K562 (cell line): ENCODE results near the gene TTN. TPM values are rescaled to one million over a fixed set of nuclear protein-coding genes. Genes with fewer than 3 reads are reported as not detected.

Source experiments
- ATAC-seq: fragments of 200-7000 bp; cut with Tn5 transposase; 3 replicates; pipeline ENCODE4 v1.9.1; 2020; ENCODE audit warnings: moderate library complexity
- BruUV-seq: library from RNA; stranded (reverse); fragments of 400-500 nt; replicated peaks from 2 replicates; lab custom pipeline; 2021; lab: Mats Ljungman, UMichigan
- CTCF ChIA-PET: fragments of 300-600 bp; formaldehyde crosslinking; extraction: SDS; loops from one replicate; lab custom pipeline; 2021; ENCODE audit warnings: low intra/inter-chr PET ratio; lab: Yijun Ruan, JAX
- POLR2A ChIA-PET: fragments of 300-600, 350-650 bp; sonication (Branson Sonifier 250); formaldehyde crosslinking; extraction: SDS; loops from one replicate; lab custom pipeline; 2021; ENCODE audit warnings: antibody characterized with exemption, inconsistent platforms; lab: Yijun Ruan, JAX
- DNase-seq, 4 experiments: peaks; one replicate each; pipeline versions ENCODE4 v3.0.0 to v3.0.0-alpha.2; 2011 to 2018; ENCODE audit warnings: low spot score in 3 of 4, mixed read lengths in 3 of 4; ENCODE audit errors: extremely low read depth in 1 of 4
- FAIRE-seq: peaks from 2 replicates; lab custom pipeline; 2011; peaks lifted over from hg19 to GRCh38; lab: Jason Lieb, UNC
- H2AFZ ChIP-seq: 2 replicates; pipeline ENCODE4 v1.6.0; 2011; ENCODE audit warnings: low read depth, low read length, control low read depth, inconsistent platforms
- H3K27ac ChIP-seq: fragments of 200-600 bp; 3 replicates; pipeline ENCODE4 v1.8.0; 2011; ENCODE audit warnings: low read depth, mild to moderate bottlenecking, control low read depth, inconsistent platforms, low read length, moderate library complexity, mixed read lengths; ENCODE audit errors: extremely low read depth
- H3K27me3 ChIP-seq, 2 experiments: fragments of 300-600 bp in 1 of 2; 2 replicates in 1 of 2; 3 replicates in 1 of 2; pipeline versions ENCODE4 v1.6.0 to v1.8.0; 2011; ENCODE audit warnings: inconsistent platforms in 2 of 2, low read length in 2 of 2, mild to moderate bottlenecking in 1 of 2, mixed read lengths in 1 of 2, moderate library complexity in 1 of 2; ENCODE audit not compliant: control insufficient read depth in 2 of 2, insufficient read depth in 2 of 2
- H3K36me3 ChIP-seq: fragments of 300-600 bp; 3 replicates; pipeline ENCODE4 v1.8.0; 2011; ENCODE audit warnings: mild to moderate bottlenecking, low read length, inconsistent platforms; ENCODE audit not compliant: control insufficient read depth, insufficient read depth
- H3K4me1 ChIP-seq, 2 experiments: fragments of 200-600 bp in 1 of 2; replicated peaks in 1 of 2; 2 replicates in 1 of 2; 3 replicates in 1 of 2; pipeline versions ENCODE4 v1.5.1 to v1.8.0; 2011; ENCODE audit warnings: inconsistent platforms in 2 of 2, low read length in 2 of 2, mild to moderate bottlenecking in 1 of 2, mixed read lengths in 1 of 2, moderate library complexity in 1 of 2; ENCODE audit not compliant: control insufficient read depth in 2 of 2, insufficient read depth in 2 of 2
- H3K4me2 ChIP-seq: 2 replicates; pipeline ENCODE4 v1.6.1; 2011; ENCODE audit warnings: low read length, control low read depth, inconsistent platforms, mixed read lengths; ENCODE audit not compliant: insufficient read depth
- H3K4me3 ChIP-seq: fragments of 200-600 bp; sonication (generic), shearing (Covaris generic); 2 replicates; pipeline ENCODE4 v1.5.1; 2016; ENCODE audit warnings: control low read depth, inconsistent platforms
- H3K79me2 ChIP-seq: fragments of 200-600 bp; 3 replicates; pipeline ENCODE4 v1.8.0; 2011; ENCODE audit warnings: low read length, inconsistent platforms; ENCODE audit not compliant: control insufficient read depth, insufficient read depth
- H3K9ac ChIP-seq, 2 experiments: 2 replicates each; pipeline versions ENCODE4 v1.6.0 to v1.6.1; 2011; ENCODE audit warnings: low read depth in 2 of 2, low read length in 2 of 2, control low read depth in 1 of 2, inconsistent platforms in 1 of 2, mild to moderate bottlenecking in 1 of 2, mixed read lengths in 1 of 2; ENCODE audit not compliant: insufficient read depth in 1 of 2
- H3K9me1 ChIP-seq: one replicate; pipeline ENCODE4 v1.6.0; 2011; ENCODE audit warnings: inconsistent platforms, mild to moderate bottlenecking, low read length, moderate library complexity; ENCODE audit not compliant: control insufficient read depth, insufficient read depth
- H3K9me3 ChIP-seq: replicated peaks from 2 replicates; pipeline ENCODE4 v1.5.1; 2011; ENCODE audit warnings: low read depth, low read length, inconsistent platforms; ENCODE audit not compliant: control insufficient read depth, insufficient read depth
- H4K20me1 ChIP-seq: replicated peaks from 2 replicates; pipeline ENCODE4 v1.6.1; 2011; ENCODE audit warnings: low read length, inconsistent platforms, mixed read lengths; ENCODE audit not compliant: control insufficient read depth, insufficient read depth
- BRD4 ChIP-seq: fragments of 200-600 bp; sonication (generic); IDR thresholded peaks from 2 replicates; pipeline ENCODE4 v1.6.1; 2017; ENCODE audit warnings: inconsistent platforms
- CSDE1 ChIP-seq, 2 experiments: fragments of 450-650 bp; IDR thresholded peaks; 2 replicates each; pipeline ENCODE4 v1.6.1; 2016; ENCODE audit warnings: mild to moderate bottlenecking in 1 of 2
- HDAC6 ChIP-seq: IDR thresholded peaks from 2 replicates; pipeline ENCODE4 v1.6.1; 2012; ENCODE audit warnings: low read depth, mild to moderate bottlenecking, control low read depth, inconsistent platforms, low read length, moderate library complexity
- KAT7 ChIP-seq: sonication (generic); formaldehyde crosslinking; IDR thresholded peaks from 2 replicates; pipeline ENCODE4 v1.8.0; 2022; ENCODE audit warnings: missing genetic modification reagents, mild to moderate bottlenecking, borderline replicate concordance
- L3MBTL2 ChIP-seq: fragments of 450-650 bp; IDR thresholded peaks from 2 replicates; pipeline ENCODE4 v1.6.1; 2016; ENCODE audit warnings: mild to moderate bottlenecking, moderate library complexity
- MAFF ChIP-seq: IDR thresholded peaks from 2 replicates; pipeline ENCODE4 v1.6.1; 2012; ENCODE audit warnings: low read length, improper control_type of control experiment
- NONO ChIP-seq, 2 experiments: fragments of 200-400 bp in 1 of 2; fragments of 450-650 bp in 1 of 2; formaldehyde crosslinking in 1 of 2; IDR thresholded peaks; 2 replicates each; pipeline ENCODE4 v1.6.1; 2017; ENCODE audit warnings: low read depth in 2 of 2, mild to moderate bottlenecking in 2 of 2, moderate library complexity in 2 of 2, low read length in 1 of 2
- PTTG1 ChIP-seq: fragments of 450-650 bp; IDR thresholded peaks from 2 replicates; pipeline ENCODE4 v1.6.1; 2016; ENCODE audit warnings: low read depth, mild to moderate bottlenecking, missing genetic modification characterization, missing compliant biosample characterization
- RB1 ChIP-seq: fragments of 450-650 bp; IDR thresholded peaks from 2 replicates; pipeline ENCODE4 v1.6.1; 2017; ENCODE audit warnings: low read depth, mild to moderate bottlenecking
- SMAD1 ChIP-seq: fragments of 150-350 bp; IDR thresholded peaks from 2 replicates; pipeline ENCODE4 v1.6.1; 2014; ENCODE audit warnings: low read length, low read depth; ENCODE audit not compliant: partially characterized antibody
- SRSF7 ChIP-seq: fragments of 200-400 bp; formaldehyde crosslinking; optimal IDR thresholded peaks from 2 replicates; pipeline ENCODE3; 2017; ENCODE audit warnings: mild to moderate bottlenecking, low read depth, low read length
- STAG1 ChIP-seq: sonication (generic); formaldehyde crosslinking; IDR thresholded peaks from 2 replicates; pipeline ENCODE4 v1.5.0; 2020; ENCODE audit warnings: missing genetic modification reagents, borderline replicate concordance
- TBP ChIP-seq: optimal IDR thresholded peaks from 2 replicates; pipeline ENCODE3; 2011; ENCODE audit warnings: low read depth, low read length, improper control_type of control experiment
- ZSCAN29 ChIP-seq: fragments of 450-650 bp; IDR thresholded peaks from 2 replicates; pipeline ENCODE4 v1.6.1; 2017
- WGBS: fragments of 100-300 bp; shearing (Covaris generic); methylation state at CpG from one replicate; pipeline ENCODE4 v1.1.6; 2016; ENCODE audit warnings: low coverage, mixed read lengths; ENCODE audit not compliant: insufficient coverage; ENCODE audit errors: missing lambda C conversion rate; 5-methylcytosine and 5-hydroxymethylcytosine counted together
- in situ Hi-C: fragments of 300-500 bp; cut with MboI; formaldehyde crosslinking; loops from 4 replicates; pipeline ENCODE4 v1.15.0; 2018; ENCODE audit warnings: inconsistent platforms, mixed read lengths
- intact Hi-C: fragments of 100-400 bp; cut with micrococcal nuclease; formaldehyde crosslinking; loops from 2 replicates; pipeline ENCODE4 v1.14.2; 2022
- polyA plus RNA-seq, 8 experiments: library from polyadenylated mRNA; depleted of rRNA in 4 of 8; stranded (reverse) in 5 of 8; unstranded in 3 of 8; fragments of >200 nt; fragmentation: Nextera tagmentation in 2 of 8; fragmentation: Illumina TruSeq in 1 of 8; extraction: Ambion mirVana in 2 of 8; extraction: Trizol in 1 of 8; gene quantifications; 2 replicates each; pipeline versions ENCODE4 v1.2.1 to v1.2.3, GENCODE V29; 2011 to 2014; ENCODE audit warnings: inconsistent platforms in 1 of 8, missing spikeins in 1 of 8
- total RNA-seq, 7 experiments: library from RNA; depleted of rRNA in 6 of 7; stranded (reverse); fragments of >200 nt in 6 of 7; fragmentation: Illumina TruSeq in 2 of 7; extraction: Trizol in 2 of 7; gene quantifications; 2 replicates each; pipeline versions ENCODE4 v1.2.1 to v1.2.3, GENCODE V29; 2011 to 2021; ENCODE audit warnings: low replicate concordance in 1 of 7

Gene TTN
- total and polyA plus RNA-seq, 9 of the 15 experiments (the other 6 are each of a cell fraction or from before 2014, with no cell fraction given), result under 0.01 to 0.20 (median 0.04) TPM; not detected in 1

DNA sequence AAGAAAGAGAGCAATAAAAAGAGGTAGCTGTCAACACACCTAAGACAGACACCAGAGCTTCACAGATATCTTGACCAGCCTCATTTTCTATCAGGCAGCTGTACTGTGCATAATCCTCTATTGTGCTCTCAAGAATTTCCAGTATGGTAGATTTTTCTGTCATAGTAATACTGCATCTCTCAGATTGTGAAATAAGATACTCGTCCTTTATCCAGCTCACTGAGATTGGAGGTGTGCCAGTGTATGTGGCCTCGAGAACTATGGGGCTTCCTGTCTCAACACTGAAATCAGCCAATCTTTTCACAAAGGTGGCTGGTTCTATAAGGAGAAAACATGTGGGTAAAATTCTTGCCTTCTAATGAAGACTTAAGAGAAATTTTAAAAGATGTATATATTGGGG is 88.9 kb downstream of the TTN start:
- CTCF ChIA-PET, result no interaction called here
- Histone ChIP-seq H3K27me3 (peaks cover 15 to 20% of the 10 kb centered on the region in 2 experiments), H3K36me3 (no peaks in the 10 kb centered on the region), H2AFZ (no peak overlapping the region), H3K79me2 (no peaks in the 10 kb centered on the region), H3K27ac (no peak overlapping the region), H3K9ac (no peak overlapping the region)
- in situ Hi-C loops, result no loop called here
- WGBS, result 0% methylated on average over 2 of the region's 2 CpGs
- POLR2A ChIA-PET, result interaction anchor here (0.8 kb wide), 1 partner anchor 10 kb away, joined by 3 read pairs; no protein-coding TSS in a partner anchor
- TF ChIP-seq SMAD1, result no peak
- no peak for TF ChIP-seq STAG1 (CRISPR knock-in tag)
- TF ChIP-seq PTTG1, result no peak
- no peak for TF ChIP-seq SRSF7
- TF ChIP-seq BRD4, result no peak
- TF ChIP-seq ZSCAN29, result no peak
- TF ChIP-seq CSDE1 (IDR thresholded peaks at IDR 0.05), result no peak
- TF ChIP-seq TBP, result no peak
- no peak for TF ChIP-seq HDAC6
- TF ChIP-seq L3MBTL2, result no peak
- no peak for TF ChIP-seq MAFF
- TF ChIP-seq RB1, result no peak
- no peak for TF ChIP-seq NONO (IDR thresholded peaks at IDR 0.05; ENCODE audit: low read depth in 2 of 2, low read length in 1 of 2)
- no peak for TF ChIP-seq KAT7 (CRISPR knock-in tag)
- TF ChIP-seq, all 486 proteins: peak for 0
- ATAC-seq (no peak), FAIRE-seq (no peak), DNase-seq (no peak)
- no TSS peak for BruUV-seq
- Histone ChIP-seq H3K9me1 (no peaks in the 10 kb centered on the region), H3K9me3 (no peaks in the 10 kb centered on the region), H3K4me2 (no peak overlapping the region), H3K4me1 (no peaks in the 10 kb centered on the region), H3K4me3 (no peak overlapping the region), H4K20me1 (no peaks in the 10 kb centered on the region)
- intact Hi-C loops, result no loop called here
